Measurements from ENCODE around the gene ITGA5. TPM values are rescaled to one million over a fixed set of nuclear protein-coding genes. Genes with fewer than 3 reads are reported as not detected.
A peak's percentile ranks its signal among the peaks of the same experiment; 100 is the strongest.

ITGA5 gene
- total RNA-seq, 4 donors from 2014 or later, result 69.7 to 223 (median 99.4) TPM

DNA sequence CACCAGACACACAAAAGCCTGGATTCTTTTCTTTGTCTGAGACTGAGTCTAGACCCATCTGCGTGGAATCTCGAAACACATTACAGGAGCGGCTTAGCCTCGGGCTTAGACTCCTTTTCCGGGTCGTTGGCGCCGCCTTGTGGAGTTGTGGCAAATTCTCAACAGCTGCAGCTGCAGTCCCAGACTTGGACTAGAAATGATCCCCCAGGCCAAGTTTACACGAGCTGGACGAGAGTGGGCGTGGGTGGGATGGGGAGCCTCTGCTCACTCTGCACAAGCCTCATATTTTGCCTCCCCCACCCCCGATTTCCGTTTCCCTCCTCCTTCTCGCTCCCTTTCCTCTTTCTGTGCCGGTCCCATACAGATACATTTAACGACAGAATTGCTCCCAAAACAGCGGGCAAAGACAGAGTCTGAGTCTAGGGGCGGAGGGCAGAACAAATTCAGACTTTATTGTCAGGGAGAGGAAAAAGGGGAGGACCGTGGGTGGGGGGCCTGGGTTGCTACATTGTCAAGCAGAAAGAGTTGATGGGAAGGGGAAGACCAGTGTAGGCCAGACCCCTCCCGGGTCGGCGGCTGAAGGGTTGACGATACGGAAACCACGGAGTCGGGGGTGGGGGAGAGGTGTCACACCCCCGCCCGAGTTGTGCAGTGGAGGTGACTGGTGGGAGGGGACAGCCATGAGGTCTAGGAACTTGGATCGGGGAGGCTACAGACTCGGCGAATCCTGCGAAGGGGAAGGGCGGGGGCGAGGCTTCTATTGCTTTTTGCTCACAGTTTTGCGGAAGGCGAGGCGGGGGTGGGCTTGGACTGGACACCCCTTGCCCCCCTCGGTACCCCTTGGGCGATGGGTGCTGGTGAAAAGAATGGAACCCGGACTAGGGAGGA is 50.1 kb downstream of the ITGA5 start:
- no peaks in the 10 kb centered on the region for H3K27me3 ChIP-seq
- H3K4me1 ChIP-seq, result no peaks in the 10 kb centered on the region
- peak overlapping the region; percentile 31 to 37 for H3K4me3 ChIP-seq
- H3K9me3 ChIP-seq, result no peaks in the 10 kb centered on the region
- intact Hi-C loops (cut with DNase I; ENCODE audit: low total_unique reads), result loop anchor here (10.0 kb wide), 1 partner anchor 74 kb away; no protein-coding TSS in a partner anchor
- no peaks in the 10 kb centered on the region for H3K36me3 ChIP-seq
- DNase-seq, result peak; percentile 92 to 93
- H3K27ac ChIP-seq, result peak overlapping the region; percentile 65 to 70
- no peak for TF ChIP-seq POLR2A (IDR thresholded peaks at IDR 0.05)
- TF ChIP-seq, protein P1, sequence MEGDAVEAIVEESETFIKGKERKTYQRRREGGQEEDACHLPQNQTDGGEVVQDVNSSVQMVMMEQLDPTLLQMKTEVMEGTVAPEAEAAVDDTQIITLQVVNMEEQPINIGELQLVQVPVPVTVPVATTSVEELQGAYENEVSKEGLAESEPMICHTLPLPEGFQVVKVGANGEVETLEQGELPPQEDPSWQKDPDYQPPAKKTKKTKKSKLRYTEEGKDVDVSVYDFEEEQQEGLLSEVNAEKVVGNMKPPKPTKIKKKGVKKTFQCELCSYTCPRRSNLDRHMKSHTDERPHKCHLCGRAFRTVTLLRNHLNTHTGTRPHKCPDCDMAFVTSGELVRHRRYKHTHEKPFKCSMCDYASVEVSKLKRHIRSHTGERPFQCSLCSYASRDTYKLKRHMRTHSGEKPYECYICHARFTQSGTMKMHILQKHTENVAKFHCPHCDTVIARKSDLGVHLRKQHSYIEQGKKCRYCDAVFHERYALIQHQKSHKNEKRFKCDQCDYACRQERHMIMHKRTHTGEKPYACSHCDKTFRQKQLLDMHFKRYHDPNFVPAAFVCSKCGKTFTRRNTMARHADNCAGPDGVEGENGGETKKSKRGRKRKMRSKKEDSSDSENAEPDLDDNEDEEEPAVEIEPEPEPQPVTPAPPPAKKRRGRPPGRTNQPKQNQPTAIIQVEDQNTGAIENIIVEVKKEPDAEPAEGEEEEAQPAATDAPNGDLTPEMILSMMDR (IDR thresholded peaks at IDR 0.05), result peak; percentile 84 to 92 (median 90)

DNA sequence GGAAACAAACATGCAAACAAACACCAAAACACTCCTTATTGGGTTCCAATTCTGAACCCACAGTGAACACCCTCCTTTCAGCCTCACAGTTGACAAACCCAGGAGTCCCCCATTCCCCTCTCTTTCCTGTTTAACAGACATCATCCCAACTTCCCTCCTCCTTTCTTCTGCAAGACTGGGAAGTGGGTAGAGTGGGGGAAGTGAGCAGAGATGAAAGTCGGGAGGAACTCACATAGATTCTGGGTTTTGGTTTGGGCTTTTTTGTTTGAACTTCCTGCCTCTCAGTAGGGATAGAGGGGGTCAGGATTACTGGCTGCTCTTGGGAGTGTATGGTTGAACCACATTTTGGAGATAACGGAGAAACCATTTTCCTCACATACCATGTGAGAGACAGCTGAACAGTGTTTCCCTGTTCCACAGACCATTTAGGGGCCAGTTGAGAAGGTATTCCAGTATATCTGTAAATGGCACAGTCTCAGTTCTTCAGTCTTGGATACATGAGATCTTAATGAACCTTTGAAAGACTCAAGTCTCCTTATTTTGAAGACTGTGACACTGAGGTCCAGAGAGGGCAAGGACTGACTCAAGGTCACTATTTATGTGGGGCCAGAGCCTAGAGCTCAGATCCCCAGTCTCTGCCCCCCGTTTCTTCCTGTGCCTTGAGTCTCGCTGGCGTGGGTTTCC is 50.9 kb downstream of the ITGA5 start:
- Histone ChIP-seq H3K27me3 (no peaks in the 10 kb centered on the region), H3K9me3 (no peaks in the 10 kb centered on the region), H3K36me3 (no peaks in the 10 kb centered on the region), H3K4me3 (peak overlapping the region; percentile 31 to 37), H3K27ac (peak overlapping the region; percentile 65 to 70), H3K4me1 (no peaks in the 10 kb centered on the region)
- no peak for DNase-seq
- intact Hi-C loops (cut with DNase I; ENCODE audit: low total_unique reads), result loop anchor here (10.0 kb wide), 1 partner anchor 73 kb away; no protein-coding TSS in a partner anchor
- TF ChIP-seq, protein P1 (IDR thresholded peaks at IDR 0.05), result no peak
- TF ChIP-seq POLR2A (IDR thresholded peaks at IDR 0.05), result no peak

DNA sequence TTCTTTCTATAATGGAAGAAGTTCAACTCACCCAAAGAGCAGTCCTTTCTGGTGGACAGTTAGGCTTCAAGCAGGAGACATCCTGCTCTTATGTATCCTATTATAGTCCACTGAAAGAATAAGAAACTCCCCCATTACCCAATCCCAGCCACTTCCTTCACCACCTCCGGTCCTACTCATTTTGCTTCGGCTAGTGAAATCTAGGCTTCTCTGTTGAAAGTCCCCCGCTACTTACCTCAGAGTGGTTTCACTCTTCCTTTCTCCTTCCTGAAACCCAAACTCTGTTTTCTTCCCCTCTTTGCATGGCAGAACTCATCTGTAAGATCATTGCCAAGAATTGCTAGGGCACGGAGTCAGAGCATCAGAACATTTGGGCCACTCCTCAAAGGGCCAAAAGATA is 54.7 kb downstream of the ITGA5 start, which contains the start of gene GPR84:
Gene GPR84 (minus strand): TSS at position 74 of the 400 bp plus-strand sequence. CDS start 635 bp downstream, outside the sequence.
- TF ChIP-seq, protein P1 (IDR thresholded peaks at IDR 0.05), result no peak
- no peaks in the 10 kb centered on the region for H3K9me3 ChIP-seq
- intact Hi-C loops (cut with DNase I; ENCODE audit: low total_unique reads), result loop anchor here (10.0 kb wide), 1 partner anchor 70 kb away; no protein-coding TSS in a partner anchor
- peaks cover 0 to 4% of the 10 kb centered on the region in 2 donors for H3K4me1 ChIP-seq
- no peaks in the 10 kb centered on the region for H3K27me3 ChIP-seq
- no peaks in the 10 kb centered on the region for H3K36me3 ChIP-seq
- H3K4me3 ChIP-seq, result no peak within 1 kb of the TSS
- DNase-seq, result no peak
- H3K27ac ChIP-seq, result no peak within 1 kb of the TSS

DNA sequence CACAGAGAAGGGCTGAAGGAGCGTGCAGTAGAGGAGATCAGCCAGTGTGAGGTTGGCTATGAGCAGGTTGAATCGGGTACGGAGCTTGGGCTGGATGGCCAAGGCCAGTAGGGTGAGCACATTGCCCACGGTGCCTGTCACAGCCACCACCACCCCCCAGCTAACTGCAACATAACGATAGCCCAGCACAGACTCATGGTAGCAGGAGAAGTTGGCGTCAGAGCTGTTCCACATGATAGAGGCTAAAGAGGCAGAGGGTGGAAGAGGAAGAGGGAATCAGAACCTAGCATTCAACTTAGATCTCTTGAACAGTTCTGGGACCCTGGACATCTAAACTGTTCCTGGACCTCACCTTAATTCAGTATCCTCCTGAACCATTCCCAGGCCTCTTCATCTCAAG is 55.4 kb downstream of the ITGA5 start:
- TF ChIP-seq POLR2A (IDR thresholded peaks at IDR 0.05), result no peak
- TF ChIP-seq, protein P1 (IDR thresholded peaks at IDR 0.05), result no peak
- Histone ChIP-seq H3K9me3 (no peaks in the 10 kb centered on the region), H3K36me3 (no peaks in the 10 kb centered on the region), H3K4me3 (no peak overlapping the region), H3K4me1 (peaks cover 0 to 4% of the 10 kb centered on the region in 2 donors), H3K27me3 (no peaks in the 10 kb centered on the region), H3K27ac (no peak overlapping the region)
- no peak for DNase-seq
- intact Hi-C loops (cut with DNase I; ENCODE audit: low total_unique reads), result loop anchor here (10.0 kb wide), 1 partner anchor 69 kb away; no protein-coding TSS in a partner anchor
